ENCODE data around the gene TSPO2.

DNA sequence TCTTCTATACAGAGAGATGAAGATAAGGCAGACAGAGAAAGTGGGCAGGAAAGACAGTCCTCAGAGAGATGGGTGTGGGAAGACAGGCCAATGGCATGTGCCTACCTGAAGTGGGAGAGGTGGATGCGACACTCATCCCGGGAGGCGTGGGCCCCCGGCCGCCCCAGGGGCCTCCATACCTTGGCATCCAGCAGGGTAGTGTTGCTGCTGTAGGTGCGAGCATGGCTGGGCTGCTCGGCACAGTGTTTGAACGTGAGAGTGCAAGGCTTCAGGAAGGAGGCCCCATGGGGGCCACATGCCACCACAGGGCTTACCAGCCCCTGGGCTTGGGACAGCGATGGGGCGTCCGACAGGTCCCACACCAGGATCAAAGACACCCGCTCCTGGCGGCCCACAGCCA, 8.5 kb upstream of the TSPO2 start:
- TF ChIP-seq POLR2A (IDR thresholded peaks at IDR 0.05) (no peak), CTCF (IDR thresholded peaks at IDR 0.05) (no peak), POLR2AphosphoS5 (IDR thresholded peaks at IDR 0.05) (no peak)
